OCI-LY3 (cell line): Measurements from ENCODE around the gene NKX1-2.

Source experiments
- H2AFZ ChIP-seq: fragments of 200-600, 300-600 bp; shearing (Covaris generic); 2 replicates; pipeline ENCODE4 v1.6.0; 2014; ENCODE audit warnings: antibody characterized with exemption, low read depth, low read length
- H3K27ac ChIP-seq: fragments of 200-600, 300-600 bp; sonication (generic); 2 replicates; pipeline ENCODE4 v1.5.1; 2014; ENCODE audit warnings: mild to moderate bottlenecking, low read length, moderate library complexity, mixed read lengths
- H3K27me3 ChIP-seq: fragments of 200-600, 300-600 bp; sonication (generic); 2 replicates; pipeline ENCODE4 v1.6.1; 2014; ENCODE audit warnings: low read depth, low read length, mixed read lengths
- H3K36me3 ChIP-seq: fragments of 200-600, 300-600 bp; sonication (generic); replicated peaks from 2 replicates; pipeline ENCODE3; 2014; ENCODE audit warnings: low read depth, low read length, mixed read lengths
- H3K4me1 ChIP-seq: fragments of 300-600, 200-600 bp; sonication (generic); 2 replicates; pipeline ENCODE4 v1.6.1; 2014; ENCODE audit warnings: low read length, mixed read lengths
- H3K4me2 ChIP-seq: fragments of 200-600, 300-600 bp; sonication (generic); 2 replicates; pipeline ENCODE4 v1.6.1; 2014; ENCODE audit warnings: low read length, mixed read lengths
- H3K4me3 ChIP-seq: fragments of 300-600, 200-600 bp; sonication (generic); 2 replicates; pipeline ENCODE4 v1.5.1; 2014; ENCODE audit warnings: antibody characterized with exemption, mild to moderate bottlenecking, low read length, moderate library complexity
- H3K79me2 ChIP-seq: fragments of 300-600, 200-600 bp; shearing (Covaris generic); 2 replicates; pipeline ENCODE4 v1.6.1; 2014; ENCODE audit warnings: mild to moderate bottlenecking, low read length, mixed read lengths
- H3K9ac ChIP-seq: fragments of 300-600, 200-600 bp; shearing (Covaris generic); 2 replicates; pipeline ENCODE4 v1.6.0; 2014; ENCODE audit warnings: mild to moderate bottlenecking, low read length, moderate library complexity
- H3K9me3 ChIP-seq: fragments of 200-600, 300-600 bp; shearing (Covaris generic); 2 replicates; pipeline ENCODE4 v1.6.1; 2014; ENCODE audit warnings: low read length, mixed read lengths; ENCODE audit not compliant: insufficient read depth
- H4K20me1 ChIP-seq: fragments of 200-600, 300-600 bp; sonication (generic); 2 replicates; pipeline ENCODE4 v1.6.1; 2016; ENCODE audit warnings: low read length, mixed read lengths; ENCODE audit not compliant: insufficient read depth
- CTCF ChIP-seq: fragments of 200-600, 300-600 bp; sonication (generic); IDR thresholded peaks from 2 replicates; pipeline ENCODE4 v1.5.1; 2014; ENCODE audit warnings: antibody characterized with exemption, low read length, low read depth
- EZH2phosphoT487 ChIP-seq: fragments of 200-600 bp; shearing (Covaris generic); IDR thresholded peaks from 2 replicates; pipeline ENCODE4 v1.6.1; 2018; ENCODE audit warnings: antibody characterized with exemption, mixed run types, low read depth

The NKX1-2 gene

GRCh38 chr10:124415210-124415609 is 34.6 kb downstream of the NKX1-2 start:
- Histone ChIP-seq H3K27me3 (peaks cover 2% of the 10 kb centered on the region), H4K20me1 (no peaks in the 10 kb centered on the region), H3K4me3 (no peak overlapping the region), H2AFZ (no peak overlapping the region), H3K4me1 (peaks cover 4% of the 10 kb centered on the region), H3K4me2 (no peak overlapping the region), H3K9me3 (no peaks in the 10 kb centered on the region), H3K27ac (no peak overlapping the region), H3K36me3 (no peaks in the 10 kb centered on the region), H3K79me2 (no peaks in the 10 kb centered on the region), H3K9ac (no peak overlapping the region)
- TF ChIP-seq EZH2phosphoT487 (no peak), CTCF (no peak)

- TF ChIP-seq EZH2phosphoT487 (no peak), CTCF (no peak)
- no peaks in the 10 kb centered on the region for H3K79me2 ChIP-seq
These were observed 35.8 kb downstream of the NKX1-2 start for GRCh38 chr10:124414076-124414475.

GRCh38 chr10:124409696-124410095 is 40.1 kb downstream of the NKX1-2 start:
- Histone ChIP-seq H3K4me2 (no peak overlapping the region), H3K27me3 (no peaks in the 10 kb centered on the region), H2AFZ (no peak overlapping the region), H3K36me3 (no peaks in the 10 kb centered on the region), H3K79me2 (no peaks in the 10 kb centered on the region), H3K9me3 (no peaks in the 10 kb centered on the region), H3K4me1 (no peaks in the 10 kb centered on the region), H3K9ac (no peak overlapping the region), H3K4me3 (no peak overlapping the region), H4K20me1 (no peaks in the 10 kb centered on the region), H3K27ac (no peak overlapping the region)
- TF ChIP-seq EZH2phosphoT487, result no peak

More at GRCh38 chr10:124414076-124414475, 35.8 kb downstream of the NKX1-2 start:
- Histone ChIP-seq H3K27ac (no peak overlapping the region), H3K4me2 (no peak overlapping the region), H3K4me1 (no peaks in the 10 kb centered on the region), H2AFZ (no peak overlapping the region), H3K9ac (no peak overlapping the region), H3K4me3 (no peak overlapping the region), H3K36me3 (no peaks in the 10 kb centered on the region), H4K20me1 (no peaks in the 10 kb centered on the region), H3K9me3 (no peaks in the 10 kb centered on the region), H3K27me3 (no peaks in the 10 kb centered on the region)

GRCh38 chr10:124408357-124408756 is 41.5 kb downstream of the NKX1-2 start:
- Histone ChIP-seq H3K9me3 (no peaks in the 10 kb centered on the region), H3K36me3 (no peaks in the 10 kb centered on the region), H4K20me1 (no peaks in the 10 kb centered on the region), H3K27me3 (no peaks in the 10 kb centered on the region), H3K79me2 (no peaks in the 10 kb centered on the region), H3K4me2 (no peak overlapping the region), H2AFZ (no peak overlapping the region), H3K4me3 (no peak overlapping the region), H3K9ac (no peak overlapping the region), H3K4me1 (0 out of 2 replicates have a peak, but pooled peaks cover under 1% of the 10 kb centered on the region), H3K27ac (no peak overlapping the region)
- no peak for TF ChIP-seq EZH2phosphoT487
- no peak for TF ChIP-seq CTCF
